ENCODE data around the gene ZNF316.

DNA sequence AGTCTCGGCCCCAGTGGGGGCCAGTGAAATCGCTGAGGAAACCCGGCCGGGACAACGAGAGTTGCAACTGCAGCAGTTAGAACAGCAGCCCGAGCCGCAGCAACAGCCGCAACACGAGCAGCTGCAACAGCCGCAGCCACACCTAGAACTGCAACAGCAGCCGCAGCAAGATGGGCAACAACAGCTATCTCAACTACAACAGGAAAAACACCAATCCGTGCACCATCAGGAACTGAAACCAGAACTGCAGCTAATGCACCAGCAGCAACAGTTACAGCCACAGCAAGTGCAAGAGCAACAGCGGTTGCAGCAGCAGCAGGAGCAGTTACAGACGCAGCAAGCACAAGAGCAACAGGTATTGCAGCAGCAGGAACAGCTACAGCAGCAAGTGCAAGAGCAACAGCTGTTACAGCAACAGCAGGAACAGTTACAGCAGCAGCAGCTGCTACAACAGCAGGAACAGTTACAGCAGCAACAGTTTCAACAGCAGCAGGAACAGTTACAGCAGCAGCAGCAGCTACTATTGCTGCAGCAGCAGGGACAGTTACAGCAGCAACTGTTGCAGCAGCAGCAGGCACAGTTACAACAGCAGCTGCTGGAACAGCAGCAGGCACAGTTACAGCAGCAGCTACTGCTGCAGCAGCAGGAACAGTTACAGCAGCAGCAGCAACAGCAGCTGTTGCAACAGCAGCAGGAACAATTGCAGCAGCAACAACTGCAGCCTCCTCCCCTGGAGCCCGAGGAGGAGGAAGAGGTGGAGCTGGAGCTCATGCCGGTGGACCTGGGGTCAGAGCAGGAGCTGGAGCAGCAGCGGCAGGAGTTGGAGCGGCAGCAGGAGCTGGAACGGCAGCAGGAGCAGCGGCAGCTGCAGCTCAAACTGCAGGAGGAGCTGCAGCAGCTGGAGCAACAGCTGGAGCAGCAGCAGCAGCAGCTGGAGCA lies 15.7 kb upstream of the ZNF316 start:
- no peak for TF ChIP-seq POLR2A (IDR thresholded peaks at IDR 0.05)
- no peak for TF ChIP-seq CTCF (IDR thresholded peaks at IDR 0.05)

All from heart left ventricle (tissue), 13 donors.